ENCODE measurements around the gene PIGK.
A peak's percentile ranks its signal among the peaks of the same experiment; 100 is the strongest.

PIGK gene

GRCh38 chr1:77061162-77061561 lies 158.1 kb downstream of the PIGK start:
- Histone ChIP-seq H2BK12ac (ENCODE audit: low read length) (no peak overlapping the region), H2AK5ac (ENCODE audit: low read length) (no peak overlapping the region), H2AFZ (ENCODE audit: insufficient read depth, low read length, poor library complexity) (no peak overlapping the region), H3K9ac (ENCODE audit: low read length) (no peak overlapping the region), H4K91ac (ENCODE audit: low read depth, low read length) (no peak overlapping the region), H4K12ac (ENCODE audit: low read depth, low read length) (no peak overlapping the region), H3K9me3 (ENCODE audit: insufficient read depth, low read depth, low read length) (no peaks in the 10 kb centered on the region), H3K36me3 (ENCODE audit: control insufficient read depth in 1 of 2, insufficient read depth in 2 of 2, low read length in 2 of 2) (no peaks in the 10 kb centered on the region), H3K23ac (ENCODE audit: low read length) (no peak overlapping the region), H3K4ac (ENCODE audit: low read depth, low read length) (no peak overlapping the region), H3K27me3 (ENCODE audit: insufficient read depth, low read length) (no peaks in the 10 kb centered on the region), H3K27ac (ENCODE audit: low read depth, low read length) (no peak overlapping the region), H2BK120ac (ENCODE audit: insufficient read depth, low read length, poor library complexity) (no peak overlapping the region), H3K18ac (ENCODE audit: low read length) (no peak overlapping the region), H3K14ac (ENCODE audit: low read length) (no peak overlapping the region), H3K4me2 (ENCODE audit: low read length) (no peak overlapping the region), H4K8ac (ENCODE audit: low read depth, low read length) (no peak overlapping the region), H3K79me2 (ENCODE audit: control insufficient read depth, insufficient read depth, low read length, poor library complexity) (no peaks in the 10 kb centered on the region), H3K79me1 (ENCODE audit: low read length) (no peaks in the 10 kb centered on the region), H2BK5ac (ENCODE audit: low read depth, low read length, poor library complexity) (no peak overlapping the region), H3K4me3 (ENCODE audit: low read depth, low read length) (no peak overlapping the region), H3K4me1 (ENCODE audit: control insufficient read depth in 1 of 2, insufficient read depth in 2 of 2, low read length in 2 of 2) (no peaks in the 10 kb centered on the region)
- WGBS (ENCODE audit: extremely low coverage, insufficient coverage, insufficient read length) = no CpG with 5 or more reads among the region's 3 CpGs
- DNase-seq = no peak

- DNase-seq = peak; percentile 69 to 82
- Histone ChIP-seq H3K14ac (ENCODE audit: low read length) (no peak overlapping the region), H3K9me3 (ENCODE audit: insufficient read depth, low read depth, low read length) (no peaks in the 10 kb centered on the region), H2AK5ac (ENCODE audit: low read length) (no peak overlapping the region), H3K4ac (ENCODE audit: low read depth, low read length) (no peak overlapping the region), H4K91ac (ENCODE audit: low read depth, low read length) (no peak overlapping the region), H4K12ac (ENCODE audit: low read depth, low read length) (no peak overlapping the region), H2BK120ac (ENCODE audit: insufficient read depth, low read length, poor library complexity) (no peak overlapping the region), H3K27me3 (ENCODE audit: insufficient read depth, low read length) (no peaks in the 10 kb centered on the region), H2AFZ (ENCODE audit: insufficient read depth, low read length, poor library complexity) (no peak overlapping the region), H3K79me2 (ENCODE audit: control insufficient read depth, insufficient read depth, low read length, poor library complexity) (no peaks in the 10 kb centered on the region), H3K23ac (ENCODE audit: low read length) (no peak overlapping the region), H3K79me1 (ENCODE audit: low read length) (no peaks in the 10 kb centered on the region), H3K18ac (ENCODE audit: low read length) (no peak overlapping the region), H3K27ac (ENCODE audit: low read depth, low read length) (no peak overlapping the region), H2BK12ac (ENCODE audit: low read length) (no peak overlapping the region), H3K4me2 (ENCODE audit: low read length) (no peak overlapping the region), H4K8ac (ENCODE audit: low read depth, low read length) (no peak overlapping the region), H3K9ac (ENCODE audit: low read length) (no peak overlapping the region), H2BK5ac (ENCODE audit: low read depth, low read length, poor library complexity) (no peak overlapping the region), H3K36me3 (ENCODE audit: control insufficient read depth in 1 of 2, insufficient read depth in 2 of 2, low read length in 2 of 2) (no peaks in the 10 kb centered on the region), H3K4me3 (ENCODE audit: low read depth, low read length) (no peak overlapping the region), H3K4me1 (ENCODE audit: control insufficient read depth in 1 of 2, insufficient read depth in 2 of 2, low read length in 2 of 2) (no peaks in the 10 kb centered on the region)
- WGBS (ENCODE audit: extremely low coverage, insufficient coverage, insufficient read length) = no CpG with 5 or more reads among the region's 5 CpGs
Measured at GRCh38 chr1:77060000-77060399, 159.2 kb downstream of the PIGK start.

- Histone ChIP-seq H2AK5ac (ENCODE audit: low read length) (no peak overlapping the region), H3K18ac (ENCODE audit: low read length) (no peak overlapping the region), H3K23ac (ENCODE audit: low read length) (no peak overlapping the region), H3K14ac (ENCODE audit: low read length) (no peak overlapping the region), H3K4ac (ENCODE audit: low read depth, low read length) (no peak overlapping the region), H3K36me3 (ENCODE audit: control insufficient read depth in 1 of 2, insufficient read depth in 2 of 2, low read length in 2 of 2) (no peaks in the 10 kb centered on the region), H4K91ac (ENCODE audit: low read depth, low read length) (no peak overlapping the region), H3K4me3 (ENCODE audit: low read depth, low read length) (no peak overlapping the region), H2BK5ac (ENCODE audit: low read depth, low read length, poor library complexity) (no peak overlapping the region), H3K4me2 (ENCODE audit: low read length) (no peak overlapping the region), H2BK12ac (ENCODE audit: low read length) (no peak overlapping the region), H3K27me3 (ENCODE audit: insufficient read depth, low read length) (no peaks in the 10 kb centered on the region), H3K79me2 (ENCODE audit: control insufficient read depth, insufficient read depth, low read length, poor library complexity) (no peaks in the 10 kb centered on the region), H3K27ac (ENCODE audit: low read depth, low read length) (no peak overlapping the region), H4K8ac (ENCODE audit: low read depth, low read length) (no peak overlapping the region), H2BK120ac (ENCODE audit: insufficient read depth, low read length, poor library complexity) (no peak overlapping the region), H2AFZ (ENCODE audit: insufficient read depth, low read length, poor library complexity) (no peak overlapping the region), H3K9me3 (ENCODE audit: insufficient read depth, low read depth, low read length) (no peaks in the 10 kb centered on the region), H4K12ac (ENCODE audit: low read depth, low read length) (no peak overlapping the region), H3K4me1 (ENCODE audit: control insufficient read depth in 1 of 2, insufficient read depth in 2 of 2, low read length in 2 of 2) (no peaks in the 10 kb centered on the region), H3K9ac (ENCODE audit: low read length) (no peak overlapping the region), H3K79me1 (ENCODE audit: low read length) (no peaks in the 10 kb centered on the region)
- DNase-seq = no peak
- WGBS (ENCODE audit: extremely low coverage, insufficient coverage, insufficient read length) = no CpG with 5 or more reads among the region's 7 CpGs
Measured at GRCh38 chr1:77057994-77058585, 161.1 kb downstream of the PIGK start.

GRCh38 chr1:77056525-77056924 lies 162.7 kb downstream of the PIGK start:
- no peak overlapping the region for H3K23ac ChIP-seq (ENCODE audit: low read length)
- no peak overlapping the region for H3K27ac ChIP-seq (ENCODE audit: low read depth, low read length)
- no peak overlapping the region for H4K12ac ChIP-seq (ENCODE audit: low read depth, low read length)
- no peak overlapping the region for H2AK5ac ChIP-seq (ENCODE audit: low read length)
- no peak overlapping the region for H3K18ac ChIP-seq (ENCODE audit: low read length)
- H3K4me1 ChIP-seq (ENCODE audit: control insufficient read depth in 1 of 2, insufficient read depth in 2 of 2, low read length in 2 of 2) = no peaks in the 10 kb centered on the region
- no peaks in the 10 kb centered on the region for H3K36me3 ChIP-seq (ENCODE audit: control insufficient read depth in 1 of 2, insufficient read depth in 2 of 2, low read length in 2 of 2)
- no peak overlapping the region for H2BK120ac ChIP-seq (ENCODE audit: insufficient read depth, low read length, poor library complexity)
- no peaks in the 10 kb centered on the region for H3K9me3 ChIP-seq (ENCODE audit: insufficient read depth, low read depth, low read length)
- H3K14ac ChIP-seq (ENCODE audit: low read length) = no peak overlapping the region
- no peak overlapping the region for H2BK12ac ChIP-seq (ENCODE audit: low read length)
- no peaks in the 10 kb centered on the region for H3K79me2 ChIP-seq (ENCODE audit: control insufficient read depth, insufficient read depth, low read length, poor library complexity)
- H3K4ac ChIP-seq (ENCODE audit: low read depth, low read length) = no peak overlapping the region
- no peaks in the 10 kb centered on the region for H3K79me1 ChIP-seq (ENCODE audit: low read length)
- no peak overlapping the region for H2BK5ac ChIP-seq (ENCODE audit: low read depth, low read length, poor library complexity)
- H3K4me3 ChIP-seq (ENCODE audit: low read depth, low read length) = no peak overlapping the region
- H3K9ac ChIP-seq (ENCODE audit: low read length) = no peak overlapping the region
- no peak overlapping the region for H4K8ac ChIP-seq (ENCODE audit: low read depth, low read length)
- no peak overlapping the region for H2AFZ ChIP-seq (ENCODE audit: insufficient read depth, low read length, poor library complexity)
- H3K4me2 ChIP-seq (ENCODE audit: low read length) = no peak overlapping the region
- WGBS (ENCODE audit: extremely low coverage, insufficient coverage, insufficient read length) = no CpG with 5 or more reads among the region's 7 CpGs
- no peaks in the 10 kb centered on the region for H3K27me3 ChIP-seq (ENCODE audit: insufficient read depth, low read length)
- H4K91ac ChIP-seq (ENCODE audit: low read depth, low read length) = no peak overlapping the region
- DNase-seq = no peak

All from trophoblast cell (in vitro differentiated cells and primary cell).